Activated CD4-positive, alpha-beta T cell treated with anti-CD3 and anti-CD28 coated beads, Interleukin-2, Interleukin-4, amounts not matched to agents 100 ng/mL and 50 ng/mL, durations not matched to agents 16 hours and 8 hours (primary cell): ENCODE data around the gene ZNF669.

Experiments
- DNase-seq: peaks from one replicate; pipeline ENCODE4 v3.0.0-alpha.2; 2020; ENCODE audit warnings: low spot score

The ZNF669 gene

GRCh38 chr1:247111259-247111699 lies 7.1 kb upstream of the ZNF669 start:
- DNase-seq, result no peak

GRCh38 chr1:247110627-247111258 lies 6.6 kb upstream of the ZNF669 start:
- DNase-seq, result peak; percentile 52

GRCh38 chr1:247107694-247108093 lies 3.5 kb upstream of the ZNF669 start:
- DNase-seq, result no peak

- no peak for DNase-seq
These were observed 1.8 kb upstream of the ZNF669 start for GRCh38 chr1:247105966-247106365.

- no peak for DNase-seq
These were observed 809 bp upstream of the ZNF669 start for GRCh38 chr1:247104965-247105364.

GRCh38 chr1:247102381-247102780 lies 1.8 kb downstream of the ZNF669 start:
- no peak for DNase-seq

- no peak for DNase-seq
These were observed 3.4 kb downstream of the ZNF669 start for GRCh38 chr1:247100676-247101279.

- DNase-seq, result no peak
These were observed 7.2 kb downstream of the ZNF669 start for GRCh38 chr1:247096958-247097357.

GRCh38 chr1:247096544-247096943 lies 7.6 kb downstream of the ZNF669 start:
- DNase-seq, result no peak

GRCh38 chr1:247096112-247096511 lies 8.0 kb downstream of the ZNF669 start:
- no peak for DNase-seq

GRCh38 chr1:247090455-247090854 lies 13.7 kb downstream of the ZNF669 start:
- DNase-seq, result no peak

- DNase-seq, result no peak
These were observed 14.4 kb downstream of the ZNF669 start for GRCh38 chr1:247089616-247090375.

GRCh38 chr1:247088967-247089366 lies 15.2 kb downstream of the ZNF669 start:
- no peak for DNase-seq

- DNase-seq, result no peak
These were observed 16.9 kb downstream of the ZNF669 start for GRCh38 chr1:247087256-247087655.

- DNase-seq, result no peak
These were observed 18.8 kb downstream of the ZNF669 start for GRCh38 chr1:247085310-247085709.

- no peak for DNase-seq
These were observed 19.4 kb downstream of the ZNF669 start for GRCh38 chr1:247084771-247085170.

- no peak for DNase-seq
These were observed 24.8 kb downstream of the ZNF669 start for GRCh38 chr1:247079141-247079874.

- DNase-seq, result peak; percentile 91
These were observed 25.7 kb downstream of the ZNF669 start, which contains the start of gene ZNF670 for GRCh38 chr1:247078258-247079140. TSS of gene ZNF670 (minus strand) at chr1:247078811. CDS start at chr1:247078596, 215 bp downstream.

GRCh38 chr1:247077876-247078257 lies 26.3 kb downstream of the ZNF669 start:
- no peak for DNase-seq

GRCh38 chr1:247077213-247077612 lies 26.9 kb downstream of the ZNF669 start:
- DNase-seq, result no peak

GRCh38 chr1:247070645-247071044 lies 33.5 kb downstream of the ZNF669 start:
- no peak for DNase-seq
